ENCODE data around the gene CUX1.
A peak's percentile ranks its signal among the peaks of the same experiment; 100 is the strongest.
"Not testable (repeated sequence)": the region's sequence is repeated elsewhere in the genome, so short reads cannot be mapped to it uniquely, and the experiment has no call there.

CUX1 gene

DNA sequence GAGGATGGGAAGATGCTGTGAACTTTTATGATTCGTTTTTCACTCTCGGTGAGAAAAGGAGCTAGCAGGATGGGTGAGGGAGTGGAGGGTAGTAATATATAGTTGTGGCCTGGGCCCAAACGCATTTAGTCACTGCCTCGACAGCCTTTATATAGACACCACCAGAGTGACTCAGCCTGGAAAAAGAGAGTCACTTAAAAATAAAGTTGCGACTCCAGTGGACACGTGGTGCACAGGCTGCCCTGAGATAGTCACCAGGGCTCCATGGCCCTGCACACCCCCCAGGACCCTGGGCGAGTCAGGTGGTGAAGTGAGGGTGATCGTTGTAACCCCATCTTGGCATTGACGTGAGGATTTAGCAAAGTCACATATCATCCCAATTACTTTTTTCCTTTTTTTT is 106.7 kb downstream of the CUX1 start:
- DNase-seq (ENCODE audit: low read depth), result peak; percentile 65
- H3K4me3 ChIP-seq (ENCODE audit: control insufficient read depth, low read depth, low read length), result no peak overlapping the region
- TF ChIP-seq CTCF (conservative IDR thresholded peaks at IDR 0.05; ENCODE audit: control insufficient read depth, insufficient read depth, low read depth, low read length), result no peak

DNA sequence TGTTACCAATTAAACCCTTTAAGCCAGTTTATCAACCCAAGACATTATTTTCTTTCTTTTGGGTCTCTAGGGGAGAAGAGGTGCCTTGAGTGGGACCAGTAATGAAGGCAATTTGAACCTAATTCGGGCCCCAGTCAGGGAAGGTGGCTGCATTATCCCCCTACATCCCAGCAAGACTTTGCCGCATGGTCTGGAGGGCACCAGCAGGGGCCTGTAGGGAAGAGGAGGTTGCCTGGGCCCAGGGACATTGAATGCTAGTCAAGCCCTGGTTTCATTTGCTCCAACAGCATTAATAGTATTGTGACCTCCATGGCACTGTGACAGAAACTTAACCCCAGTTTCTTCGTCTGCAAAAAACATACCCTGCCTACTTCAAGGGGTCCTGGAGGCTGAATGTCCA is 108.8 kb downstream of the CUX1 start:
- TF ChIP-seq CTCF (conservative IDR thresholded peaks at IDR 0.05; ENCODE audit: control insufficient read depth, insufficient read depth, low read depth, low read length), result no peak
- no peak for DNase-seq (ENCODE audit: low read depth)
- no peak overlapping the region for H3K4me3 ChIP-seq (ENCODE audit: control insufficient read depth, low read depth, low read length)

DNA sequence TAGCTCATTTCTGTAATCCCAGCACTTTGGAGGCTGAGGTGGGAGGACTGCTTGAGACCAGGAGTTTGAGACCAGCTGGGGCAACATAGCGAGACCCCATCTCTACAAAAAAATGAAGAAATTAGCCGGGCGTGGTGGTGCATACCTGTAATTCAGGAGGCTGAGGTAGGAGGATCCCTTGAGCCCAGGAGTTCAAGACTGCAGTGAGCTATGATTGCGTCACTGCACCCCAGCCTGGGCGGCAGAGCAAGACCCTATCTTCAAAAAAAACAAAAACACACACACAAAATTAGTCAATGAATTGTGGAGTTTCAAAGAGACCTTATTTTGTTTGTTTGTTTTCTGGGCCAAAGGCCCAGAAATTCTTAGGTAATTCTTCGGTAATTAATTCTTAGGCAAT is 110.0 kb downstream of the CUX1 start:
- no peak overlapping the region for H3K4me3 ChIP-seq (ENCODE audit: control insufficient read depth, low read depth, low read length)
- no peak for TF ChIP-seq CTCF (conservative IDR thresholded peaks at IDR 0.05; ENCODE audit: control insufficient read depth, insufficient read depth, low read depth, low read length)
- no peak for DNase-seq (ENCODE audit: low read depth)

GRCh38 chr7:101927802-101928201 is 110.4 kb downstream of the CUX1 start:
- no peak for TF ChIP-seq CTCF (conservative IDR thresholded peaks at IDR 0.05; ENCODE audit: control insufficient read depth, insufficient read depth, low read depth, low read length)
- no peak overlapping the region for H3K4me3 ChIP-seq (ENCODE audit: control insufficient read depth, low read depth, low read length)
- no peak for DNase-seq (ENCODE audit: low read depth)

GRCh38 chr7:101929256-101929655 is 111.8 kb downstream of the CUX1 start:
- TF ChIP-seq CTCF (conservative IDR thresholded peaks at IDR 0.05; ENCODE audit: control insufficient read depth, insufficient read depth, low read depth, low read length), result no peak
- DNase-seq (ENCODE audit: low read depth), result no peak
- H3K4me3 ChIP-seq (ENCODE audit: control insufficient read depth, low read depth, low read length), result no peak overlapping the region

DNA sequence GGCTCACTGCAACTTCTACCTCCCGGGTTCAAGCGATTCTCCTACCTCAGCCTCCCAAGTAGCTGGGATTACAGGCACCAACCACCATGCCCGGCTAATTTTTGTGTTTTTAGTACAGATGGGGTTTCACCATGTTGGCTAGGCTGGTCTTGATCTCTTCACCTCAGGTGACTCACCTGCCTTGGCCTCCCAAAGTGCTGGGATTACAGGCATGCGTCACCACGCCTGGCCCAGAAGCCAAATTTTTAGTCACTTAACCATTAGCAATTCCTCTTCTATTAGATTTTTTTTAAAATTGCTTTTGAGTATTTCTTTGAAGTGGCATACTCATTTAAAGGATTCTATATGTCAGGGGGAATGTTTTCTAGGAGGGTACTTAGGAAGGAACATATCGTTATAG is 112.5 kb downstream of the CUX1 start:
- H3K4me3 ChIP-seq (ENCODE audit: control insufficient read depth, low read depth, low read length), result not testable (repeated sequence)
- DNase-seq (ENCODE audit: low read depth), result peak; percentile 23

- no peak for DNase-seq (ENCODE audit: low read depth)
- TF ChIP-seq CTCF (conservative IDR thresholded peaks at IDR 0.05; ENCODE audit: control insufficient read depth, insufficient read depth, low read depth, low read length), result no peak
- no peak overlapping the region for H3K4me3 ChIP-seq (ENCODE audit: control insufficient read depth, low read depth, low read length)
Observed at GRCh38 chr7:101932083-101932482, 114.7 kb downstream of the CUX1 start.

Measured in fibroblast of mammary gland (primary cell).